Measurements from ENCODE around the gene ARMH2. TPM values are rescaled to one million over a fixed set of nuclear protein-coding genes. Genes with fewer than 3 reads are reported as not detected.

Gene ARMH2
- total and polyA plus RNA-seq, 10 of the 15 experiments (the other 5 are each of a cell fraction or from before 2014, with no cell fraction given), result 0.18 to 0.46 TPM; not detected in 8

DNA sequence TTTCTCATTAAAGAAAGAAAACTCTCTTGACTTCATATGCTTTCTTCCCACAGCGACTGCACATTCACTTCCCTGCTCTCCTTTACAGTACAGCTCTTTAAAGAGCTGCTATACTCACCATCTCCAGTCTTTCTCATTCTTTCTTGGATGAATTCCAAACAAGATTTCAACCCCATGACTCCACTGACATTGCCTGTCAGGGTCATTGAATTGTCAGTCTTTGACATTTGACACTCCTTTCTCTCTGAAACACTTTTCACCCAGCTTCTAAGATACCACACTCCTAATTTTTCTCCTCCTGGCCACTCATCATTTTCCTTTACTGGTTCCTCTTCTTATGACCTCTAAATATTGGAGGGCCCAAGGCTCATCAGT, 811 bp upstream of the ARMH2 start:
- no peak for TF ChIP-seq NBN (IDR thresholded peaks at IDR 0.05)
- TF ChIP-seq, protein P1, sequence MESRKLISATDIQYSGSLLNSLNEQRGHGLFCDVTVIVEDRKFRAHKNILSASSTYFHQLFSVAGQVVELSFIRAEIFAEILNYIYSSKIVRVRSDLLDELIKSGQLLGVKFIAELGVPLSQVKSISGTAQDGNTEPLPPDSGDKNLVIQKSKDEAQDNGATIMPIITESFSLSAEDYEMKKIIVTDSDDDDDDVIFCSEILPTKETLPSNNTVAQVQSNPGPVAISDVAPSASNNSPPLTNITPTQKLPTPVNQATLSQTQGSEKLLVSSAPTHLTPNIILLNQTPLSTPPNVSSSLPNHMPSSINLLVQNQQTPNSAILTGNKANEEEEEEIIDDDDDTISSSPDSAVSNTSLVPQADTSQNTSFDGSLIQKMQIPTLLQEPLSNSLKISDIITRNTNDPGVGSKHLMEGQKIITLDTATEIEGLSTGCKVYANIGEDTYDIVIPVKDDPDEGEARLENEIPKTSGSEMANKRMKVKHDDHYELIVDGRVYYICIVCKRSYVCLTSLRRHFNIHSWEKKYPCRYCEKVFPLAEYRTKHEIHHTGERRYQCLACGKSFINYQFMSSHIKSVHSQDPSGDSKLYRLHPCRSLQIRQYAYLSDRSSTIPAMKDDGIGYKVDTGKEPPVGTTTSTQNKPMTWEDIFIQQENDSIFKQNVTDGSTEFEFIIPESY (IDR thresholded peaks at IDR 0.05), result no peak
- TF ChIP-seq NFIC (IDR thresholded peaks at IDR 0.05; ENCODE audit: low read depth, low read length), result no peak
- TF ChIP-seq, protein P2, sequence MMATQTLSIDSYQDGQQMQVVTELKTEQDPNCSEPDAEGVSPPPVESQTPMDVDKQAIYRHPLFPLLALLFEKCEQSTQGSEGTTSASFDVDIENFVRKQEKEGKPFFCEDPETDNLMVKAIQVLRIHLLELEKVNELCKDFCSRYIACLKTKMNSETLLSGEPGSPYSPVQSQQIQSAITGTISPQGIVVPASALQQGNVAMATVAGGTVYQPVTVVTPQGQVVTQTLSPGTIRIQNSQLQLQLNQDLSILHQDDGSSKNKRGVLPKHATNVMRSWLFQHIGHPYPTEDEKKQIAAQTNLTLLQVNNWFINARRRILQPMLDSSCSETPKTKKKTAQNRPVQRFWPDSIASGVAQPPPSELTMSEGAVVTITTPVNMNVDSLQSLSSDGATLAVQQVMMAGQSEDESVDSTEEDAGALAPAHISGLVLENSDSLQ (IDR thresholded peaks at IDR 0.05), result no peak
- TF ChIP-seq TCF3 (IDR thresholded peaks at IDR 0.05; ENCODE audit: borderline replicate concordance, insufficient read depth, low read depth, low read length), result no peak
- TF ChIP-seq BACH1 (IDR thresholded peaks at IDR 0.05; ENCODE audit: borderline replicate concordance), result no peak
- TF ChIP-seq, protein P3, sequence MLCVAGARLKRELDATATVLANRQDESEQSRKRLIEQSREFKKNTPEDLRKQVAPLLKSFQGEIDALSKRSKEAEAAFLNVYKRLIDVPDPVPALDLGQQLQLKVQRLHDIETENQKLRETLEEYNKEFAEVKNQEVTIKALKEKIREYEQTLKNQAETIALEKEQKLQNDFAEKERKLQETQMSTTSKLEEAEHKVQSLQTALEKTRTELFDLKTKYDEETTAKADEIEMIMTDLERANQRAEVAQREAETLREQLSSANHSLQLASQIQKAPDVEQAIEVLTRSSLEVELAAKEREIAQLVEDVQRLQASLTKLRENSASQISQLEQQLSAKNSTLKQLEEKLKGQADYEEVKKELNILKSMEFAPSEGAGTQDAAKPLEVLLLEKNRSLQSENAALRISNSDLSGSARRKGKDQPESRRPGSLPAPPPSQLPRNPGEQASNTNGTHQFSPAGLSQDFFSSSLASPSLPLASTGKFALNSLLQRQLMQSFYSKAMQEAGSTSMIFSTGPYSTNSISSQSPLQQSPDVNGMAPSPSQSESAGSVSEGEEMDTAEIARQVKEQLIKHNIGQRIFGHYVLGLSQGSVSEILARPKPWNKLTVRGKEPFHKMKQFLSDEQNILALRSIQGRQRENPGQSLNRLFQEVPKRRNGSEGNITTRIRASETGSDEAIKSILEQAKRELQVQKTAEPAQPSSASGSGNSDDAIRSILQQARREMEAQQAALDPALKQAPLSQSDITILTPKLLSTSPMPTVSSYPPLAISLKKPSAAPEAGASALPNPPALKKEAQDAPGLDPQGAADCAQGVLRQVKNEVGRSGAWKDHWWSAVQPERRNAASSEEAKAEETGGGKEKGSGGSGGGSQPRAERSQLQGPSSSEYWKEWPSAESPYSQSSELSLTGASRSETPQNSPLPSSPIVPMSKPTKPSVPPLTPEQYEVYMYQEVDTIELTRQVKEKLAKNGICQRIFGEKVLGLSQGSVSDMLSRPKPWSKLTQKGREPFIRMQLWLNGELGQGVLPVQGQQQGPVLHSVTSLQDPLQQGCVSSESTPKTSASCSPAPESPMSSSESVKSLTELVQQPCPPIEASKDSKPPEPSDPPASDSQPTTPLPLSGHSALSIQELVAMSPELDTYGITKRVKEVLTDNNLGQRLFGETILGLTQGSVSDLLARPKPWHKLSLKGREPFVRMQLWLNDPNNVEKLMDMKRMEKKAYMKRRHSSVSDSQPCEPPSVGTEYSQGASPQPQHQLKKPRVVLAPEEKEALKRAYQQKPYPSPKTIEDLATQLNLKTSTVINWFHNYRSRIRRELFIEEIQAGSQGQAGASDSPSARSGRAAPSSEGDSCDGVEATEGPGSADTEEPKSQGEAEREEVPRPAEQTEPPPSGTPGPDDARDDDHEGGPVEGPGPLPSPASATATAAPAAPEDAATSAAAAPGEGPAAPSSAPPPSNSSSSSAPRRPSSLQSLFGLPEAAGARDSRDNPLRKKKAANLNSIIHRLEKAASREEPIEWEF (IDR thresholded peaks at IDR 0.05; ENCODE audit: insufficient replicate concordance, low read depth, low read length), result no peak
- TF ChIP-seq LARP7 (IDR thresholded peaks at IDR 0.05), result no peak
- no peak for TF ChIP-seq SMAD5 (IDR thresholded peaks at IDR 0.05; ENCODE audit: low read depth)
- no peak for TF ChIP-seq HDAC2 (IDR thresholded peaks at IDR 0.05)
- TF ChIP-seq, protein P4, sequence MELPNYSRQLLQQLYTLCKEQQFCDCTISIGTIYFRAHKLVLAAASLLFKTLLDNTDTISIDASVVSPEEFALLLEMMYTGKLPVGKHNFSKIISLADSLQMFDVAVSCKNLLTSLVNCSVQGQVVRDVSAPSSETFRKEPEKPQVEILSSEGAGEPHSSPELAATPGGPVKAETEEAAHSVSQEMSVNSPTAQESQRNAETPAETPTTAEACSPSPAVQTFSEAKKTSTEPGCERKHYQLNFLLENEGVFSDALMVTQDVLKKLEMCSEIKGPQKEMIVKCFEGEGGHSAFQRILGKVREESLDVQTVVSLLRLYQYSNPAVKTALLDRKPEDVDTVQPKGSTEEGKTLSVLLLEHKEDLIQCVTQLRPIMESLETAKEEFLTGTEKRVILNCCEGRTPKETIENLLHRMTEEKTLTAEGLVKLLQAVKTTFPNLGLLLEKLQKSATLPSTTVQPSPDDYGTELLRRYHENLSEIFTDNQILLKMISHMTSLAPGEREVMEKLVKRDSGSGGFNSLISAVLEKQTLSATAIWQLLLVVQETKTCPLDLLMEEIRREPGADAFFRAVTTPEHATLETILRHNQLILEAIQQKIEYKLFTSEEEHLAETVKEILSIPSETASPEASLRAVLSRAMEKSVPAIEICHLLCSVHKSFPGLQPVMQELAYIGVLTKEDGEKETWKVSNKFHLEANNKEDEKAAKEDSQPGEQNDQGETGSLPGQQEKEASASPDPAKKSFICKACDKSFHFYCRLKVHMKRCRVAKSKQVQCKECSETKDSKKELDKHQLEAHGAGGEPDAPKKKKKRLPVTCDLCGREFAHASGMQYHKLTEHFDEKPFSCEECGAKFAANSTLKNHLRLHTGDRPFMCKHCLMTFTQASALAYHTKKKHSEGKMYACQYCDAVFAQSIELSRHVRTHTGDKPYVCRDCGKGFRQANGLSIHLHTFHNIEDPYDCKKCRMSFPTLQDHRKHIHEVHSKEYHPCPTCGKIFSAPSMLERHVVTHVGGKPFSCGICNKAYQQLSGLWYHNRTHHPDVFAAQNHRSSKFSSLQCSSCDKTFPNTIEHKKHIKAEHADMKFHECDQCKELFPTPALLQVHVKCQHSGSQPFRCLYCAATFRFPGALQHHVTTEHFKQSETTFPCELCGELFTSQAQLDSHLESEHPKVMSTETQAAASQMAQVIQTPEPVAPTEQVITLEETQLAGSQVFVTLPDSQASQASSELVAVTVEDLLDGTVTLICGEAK (IDR thresholded peaks at IDR 0.05; ENCODE audit: borderline replicate concordance), result no peak
- RAD21 ChIA-PET (ENCODE audit: unreplicated experiment), result no interaction called here
- POLR2A ChIA-PET, result no interaction called here
- Histone ChIP-seq H3K4me1 (ENCODE audit: control insufficient read depth, insufficient read depth, low read length) (no peaks in the 10 kb centered on the region), H2AFZ (ENCODE audit: control insufficient read depth, low read depth, low read length) (no peak overlapping the region), H3K9ac (ENCODE audit: control insufficient read depth, insufficient read depth, low read length) (no peak overlapping the region), H3K4me3 (no peak overlapping the region), H3K9me3 (replicated peaks; ENCODE audit: control insufficient read depth, insufficient read depth, low read length) (no peaks in the 10 kb centered on the region), H3K36me3 (ENCODE audit: control insufficient read depth in 2 of 2, insufficient read depth in 2 of 2, low read length in 1 of 2) (no peaks in the 10 kb centered on the region), H3K27ac (ENCODE audit: control insufficient read depth, insufficient read depth) (no peak overlapping the region), H3K79me2 (ENCODE audit: control insufficient read depth, insufficient read depth, low read length) (no peaks in the 10 kb centered on the region), H4K20me1 (ENCODE audit: control insufficient read depth, insufficient read depth) (no peaks in the 10 kb centered on the region), H3K27me3 (replicated peaks in 1 of 2; ENCODE audit: control insufficient read depth in 2 of 2, insufficient read depth in 2 of 2, low read length in 1 of 2) (no peaks in the 10 kb centered on the region), H3K4me2 (ENCODE audit: control insufficient read depth, insufficient read depth) (no peak overlapping the region)
- BruUV-seq (replicated peaks), result no TSS peak
- DNase-seq (ENCODE audit: low read depth, low spot score) (no peak), ATAC-seq (no peak), FAIRE-seq (no peak)
- CTCF ChIA-PET, result no interaction called here
- WGBS (ENCODE audit: insufficient coverage, insufficient replicate concordance, low lambda C conversion rate, missing lambda C conversion rate), result 85% methylated on average over 1 of the region's 1 CpG
- SMC1A ChIA-PET (ENCODE audit: uncharacterized antibody, unreplicated experiment), result interaction anchor here (1.1 to 5.0 kb wide), 4 partner anchors 7 to 21 kb away, joined by 3 to 20 read pairs (median 6); no protein-coding TSS in a partner anchor
- in situ Hi-C loops (cut with MboI) (no loop called here), intact Hi-C loops (cut with micrococcal nuclease; ENCODE audit: unreplicated experiment) (no loop called here)

Data from GM12878 (cell line).